Activated T-cell treated with anti-CD3 and anti-CD28 coated beads, Interleukin-2, amount 50 U/mL, for 24 hours (primary cell): Measurements from ENCODE around the gene SH3YL1.

Experiments used
- DNase-seq: peaks from one replicate; pipeline ENCODE4 v3.0.0-alpha.2; 2020
- H3K27ac Mint-ChIP-seq: 2 replicates; pipeline ENCODE4 v1.8.0; 2020; ENCODE audit warnings: mild to moderate bottlenecking, mixed read lengths
- H3K27me3 Mint-ChIP-seq: 2 replicates; pipeline ENCODE4 v1.8.0; 2020; ENCODE audit warnings: mixed read lengths
- H3K36me3 Mint-ChIP-seq: 2 replicates; pipeline ENCODE4 v1.8.0; 2020; ENCODE audit warnings: low read depth, mixed read lengths
- H3K4me1 Mint-ChIP-seq: 2 replicates; pipeline ENCODE4 v1.8.0; 2020; ENCODE audit warnings: low read depth, mixed read lengths
- H3K4me3 Mint-ChIP-seq: 2 replicates; pipeline ENCODE4 v1.8.0; 2020; ENCODE audit warnings: mild to moderate bottlenecking, moderate library complexity, mixed read lengths
- H3K9me3 Mint-ChIP-seq: 2 replicates; pipeline ENCODE4 v1.8.0; 2020; ENCODE audit warnings: mixed read lengths

The SH3YL1 gene

GRCh38 chr2:256094-256493 lies 7.7 kb downstream of the SH3YL1 start:
- H3K9me3 Mint-ChIP-seq, result peaks cover 14% of the 10 kb centered on the region
- no peak overlapping the region for H3K27ac Mint-ChIP-seq
- no peak for DNase-seq
- no peak overlapping the region for H3K4me3 Mint-ChIP-seq
- H3K4me1 Mint-ChIP-seq, result no peaks in the 10 kb centered on the region
- no peaks in the 10 kb centered on the region for H3K27me3 Mint-ChIP-seq
- H3K36me3 Mint-ChIP-seq, result peaks cover 39% of the 10 kb centered on the region

GRCh38 chr2:255195-255594 lies 8.6 kb downstream of the SH3YL1 start:
- Mint-ChIP-seq H3K4me3 (no peak overlapping the region), H3K27ac (no peak overlapping the region), H3K36me3 (peaks cover 31% of the 10 kb centered on the region), H3K9me3 (peaks cover 14% of the 10 kb centered on the region), H3K27me3 (no peaks in the 10 kb centered on the region), H3K4me1 (no peaks in the 10 kb centered on the region)
- no peak for DNase-seq

DNA sequence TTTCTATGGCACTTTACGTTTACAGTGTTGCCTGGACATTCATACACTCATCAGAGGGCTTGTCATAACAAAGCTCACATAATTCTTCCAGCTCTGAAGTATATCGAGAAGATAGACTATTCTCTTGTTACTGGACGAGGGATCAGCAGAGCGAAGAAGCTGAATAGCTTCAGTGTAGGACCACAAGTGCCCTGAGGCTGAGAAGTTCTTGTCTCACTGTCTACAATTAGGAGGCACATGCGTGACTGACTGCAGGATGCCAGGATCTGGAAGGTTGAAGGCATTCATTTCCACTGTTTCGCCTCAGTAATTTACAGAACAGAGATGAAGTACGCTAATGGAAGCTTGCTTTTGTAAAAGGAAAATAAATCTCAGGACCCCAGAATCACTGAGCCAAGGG lies 9.6 kb downstream of the SH3YL1 start:
- H3K27ac Mint-ChIP-seq, result no peak overlapping the region
- H3K27me3 Mint-ChIP-seq, result no peaks in the 10 kb centered on the region
- H3K4me3 Mint-ChIP-seq, result no peak overlapping the region
- DNase-seq, result no peak
- peaks cover 33% of the 10 kb centered on the region for H3K36me3 Mint-ChIP-seq
- H3K9me3 Mint-ChIP-seq, result peaks cover 14% of the 10 kb centered on the region
- no peaks in the 10 kb centered on the region for H3K4me1 Mint-ChIP-seq

DNA sequence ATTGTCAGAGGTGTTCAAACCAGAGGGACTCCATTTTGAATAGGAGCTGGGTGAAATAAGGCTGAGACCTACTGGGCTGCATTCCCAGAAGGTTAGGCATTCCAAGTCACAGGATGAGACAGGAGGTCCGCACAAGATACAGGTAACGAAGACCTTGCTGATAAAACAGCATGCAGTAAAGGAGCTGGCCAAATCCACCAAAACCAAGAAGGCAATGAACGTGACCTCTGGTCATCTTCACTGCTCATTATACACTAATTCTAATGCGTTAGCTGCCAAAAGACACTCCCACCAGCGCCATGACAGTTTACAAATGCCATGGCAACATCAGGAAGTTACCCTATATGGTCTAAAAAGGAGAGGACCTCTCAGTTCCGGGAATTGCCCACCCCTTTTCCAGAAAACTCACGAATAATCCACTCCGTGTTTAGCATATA lies 10.6 kb downstream of the SH3YL1 start:
- DNase-seq, result no peak
- peaks cover 31% of the 10 kb centered on the region for H3K36me3 Mint-ChIP-seq
- peaks cover 6% of the 10 kb centered on the region for H3K9me3 Mint-ChIP-seq
- no peaks in the 10 kb centered on the region for H3K4me1 Mint-ChIP-seq
- H3K27ac Mint-ChIP-seq, result no peak overlapping the region
- no peak overlapping the region for H3K4me3 Mint-ChIP-seq
- H3K27me3 Mint-ChIP-seq, result no peaks in the 10 kb centered on the region

GRCh38 chr2:252001-252602 lies 11.7 kb downstream of the SH3YL1 start:
- no peak overlapping the region for H3K4me3 Mint-ChIP-seq
- no peaks in the 10 kb centered on the region for H3K4me1 Mint-ChIP-seq
- H3K36me3 Mint-ChIP-seq, result peaks cover 32% of the 10 kb centered on the region
- H3K9me3 Mint-ChIP-seq, result no peaks in the 10 kb centered on the region
- DNase-seq, result no peak
- H3K27ac Mint-ChIP-seq, result no peak overlapping the region
- H3K27me3 Mint-ChIP-seq, result no peaks in the 10 kb centered on the region

DNA sequence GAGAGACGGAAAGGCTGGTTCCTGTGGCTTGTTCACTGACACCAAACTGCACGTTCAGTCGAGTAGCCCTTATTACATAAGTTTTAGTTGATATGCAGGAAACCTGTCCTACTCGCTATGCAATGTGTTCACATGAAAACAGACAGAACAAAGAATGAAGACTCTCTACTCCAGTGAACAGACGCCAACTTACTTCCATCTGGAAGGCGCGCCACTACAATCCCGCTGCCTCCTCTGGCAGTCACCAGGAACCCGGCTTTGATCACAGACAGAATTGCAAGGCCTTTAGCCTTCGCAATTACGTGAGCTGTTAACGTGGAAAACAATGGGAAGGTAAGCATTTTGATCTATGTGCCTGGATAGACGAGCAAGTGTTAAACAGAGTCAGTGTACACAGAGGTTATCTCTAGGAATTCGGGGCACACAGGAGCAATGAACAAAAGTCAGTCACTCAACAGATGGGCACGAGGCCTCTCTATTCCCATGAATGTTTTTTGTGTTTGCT lies 14.2 kb downstream of the SH3YL1 start:
- Mint-ChIP-seq H3K27me3 (no peaks in the 10 kb centered on the region), H3K4me1 (peaks cover 5% of the 10 kb centered on the region), H3K27ac (no peak overlapping the region), H3K36me3 (peaks cover 48% of the 10 kb centered on the region), H3K4me3 (no peak overlapping the region), H3K9me3 (no peaks in the 10 kb centered on the region)
- DNase-seq, result no peak

DNA sequence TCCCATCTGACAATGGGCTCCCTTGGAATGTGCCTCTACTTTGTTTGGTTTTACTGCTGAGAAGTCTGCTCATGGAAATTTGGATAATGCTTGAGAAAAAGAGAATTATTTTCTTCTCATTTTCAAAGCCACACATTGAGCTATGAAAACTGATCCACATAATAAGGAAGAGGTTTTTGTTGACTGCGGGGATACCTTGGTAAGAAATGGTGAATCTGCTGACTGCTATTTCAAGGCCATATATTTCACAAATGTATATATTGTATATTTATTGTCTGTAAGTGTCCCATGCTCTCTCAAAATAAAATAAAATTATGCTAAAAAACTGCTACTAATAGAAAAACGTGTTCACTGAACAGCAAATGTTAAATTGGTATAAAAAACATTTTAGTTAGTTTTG lies 15.1 kb downstream of the SH3YL1 start:
- Mint-ChIP-seq H3K9me3 (no peaks in the 10 kb centered on the region), H3K27ac (no peak overlapping the region), H3K27me3 (no peaks in the 10 kb centered on the region), H3K36me3 (peaks cover 56% of the 10 kb centered on the region), H3K4me3 (no peak overlapping the region), H3K4me1 (peaks cover 5% of the 10 kb centered on the region)
- no peak for DNase-seq

- H3K36me3 Mint-ChIP-seq, result peaks cover 63% of the 10 kb centered on the region
- H3K27ac Mint-ChIP-seq, result no peak overlapping the region
- peaks cover 5% of the 10 kb centered on the region for H3K4me1 Mint-ChIP-seq
- H3K27me3 Mint-ChIP-seq, result no peaks in the 10 kb centered on the region
- H3K9me3 Mint-ChIP-seq, result no peaks in the 10 kb centered on the region
- H3K4me3 Mint-ChIP-seq, result no peak overlapping the region
- DNase-seq, result no peak
Measured at GRCh38 chr2:246489-247144, 17.2 kb downstream of the SH3YL1 start.

- no peaks in the 10 kb centered on the region for H3K27me3 Mint-ChIP-seq
- H3K4me1 Mint-ChIP-seq, result peaks cover 5% of the 10 kb centered on the region
- peaks cover 73% of the 10 kb centered on the region for H3K36me3 Mint-ChIP-seq
- H3K4me3 Mint-ChIP-seq, result no peak overlapping the region
- H3K9me3 Mint-ChIP-seq, result no peaks in the 10 kb centered on the region
- H3K27ac Mint-ChIP-seq, result no peak overlapping the region
- DNase-seq, result no peak
Measured at GRCh38 chr2:244547-244946, 19.3 kb downstream of the SH3YL1 start.

- H3K27ac Mint-ChIP-seq, result no peak overlapping the region
- H3K27me3 Mint-ChIP-seq, result no peaks in the 10 kb centered on the region
- no peak overlapping the region for H3K4me3 Mint-ChIP-seq
- peaks cover 68% of the 10 kb centered on the region for H3K36me3 Mint-ChIP-seq
- no peaks in the 10 kb centered on the region for H3K9me3 Mint-ChIP-seq
- DNase-seq, result no peak
- H3K4me1 Mint-ChIP-seq, result no peaks in the 10 kb centered on the region
Measured at GRCh38 chr2:238869-239268, 25.0 kb downstream of the SH3YL1 start.

DNA sequence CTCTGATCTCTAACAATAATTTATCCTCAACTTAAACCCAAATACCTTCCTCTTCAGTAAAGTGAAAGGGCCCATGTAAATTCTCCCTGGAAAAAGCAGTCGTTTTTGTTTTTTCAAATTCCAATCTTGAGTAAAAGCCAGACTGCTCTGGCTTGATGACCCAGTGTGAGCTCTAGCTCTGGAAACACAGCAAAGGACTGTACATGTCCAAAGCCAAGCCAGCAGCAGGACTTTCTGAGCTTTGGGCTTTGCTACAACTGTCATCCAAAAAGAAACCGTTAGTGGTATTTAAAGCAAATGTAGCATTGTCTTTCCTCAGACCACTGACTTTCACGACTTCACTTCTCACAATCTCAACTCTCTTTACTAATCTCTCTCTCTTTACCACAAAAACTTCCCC lies 25.4 kb downstream of the SH3YL1 start:
- no peaks in the 10 kb centered on the region for H3K27me3 Mint-ChIP-seq
- H3K4me3 Mint-ChIP-seq, result no peak overlapping the region
- H3K4me1 Mint-ChIP-seq, result no peaks in the 10 kb centered on the region
- no peak overlapping the region for H3K27ac Mint-ChIP-seq
- DNase-seq, result no peak
- no peaks in the 10 kb centered on the region for H3K9me3 Mint-ChIP-seq
- peaks cover 68% of the 10 kb centered on the region for H3K36me3 Mint-ChIP-seq

DNA sequence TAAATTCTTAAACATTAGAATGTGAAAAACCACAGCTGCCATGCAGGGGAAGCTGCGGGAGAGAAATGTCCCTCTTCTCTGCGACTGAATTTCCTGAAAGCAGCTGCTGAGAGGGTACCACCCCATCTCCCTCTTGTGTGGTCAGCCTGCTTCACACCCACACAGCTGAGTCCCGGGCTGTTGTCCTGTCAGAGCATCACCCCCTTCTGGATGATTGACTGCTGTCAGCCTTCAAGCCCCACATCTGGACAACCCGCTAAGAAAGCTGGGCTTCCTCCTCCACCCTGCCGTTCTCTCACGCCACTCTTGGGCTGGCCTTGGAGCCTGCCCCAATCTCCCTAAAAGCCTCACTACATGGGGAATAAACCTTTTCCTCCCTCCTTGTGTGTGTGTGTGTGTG lies 26.0 kb downstream of the SH3YL1 start:
- Mint-ChIP-seq H3K27me3 (no peaks in the 10 kb centered on the region), H3K36me3 (peaks cover 67% of the 10 kb centered on the region), H3K9me3 (no peaks in the 10 kb centered on the region), H3K27ac (no peak overlapping the region), H3K4me3 (no peak overlapping the region), H3K4me1 (no peaks in the 10 kb centered on the region)
- no peak for DNase-seq

DNA sequence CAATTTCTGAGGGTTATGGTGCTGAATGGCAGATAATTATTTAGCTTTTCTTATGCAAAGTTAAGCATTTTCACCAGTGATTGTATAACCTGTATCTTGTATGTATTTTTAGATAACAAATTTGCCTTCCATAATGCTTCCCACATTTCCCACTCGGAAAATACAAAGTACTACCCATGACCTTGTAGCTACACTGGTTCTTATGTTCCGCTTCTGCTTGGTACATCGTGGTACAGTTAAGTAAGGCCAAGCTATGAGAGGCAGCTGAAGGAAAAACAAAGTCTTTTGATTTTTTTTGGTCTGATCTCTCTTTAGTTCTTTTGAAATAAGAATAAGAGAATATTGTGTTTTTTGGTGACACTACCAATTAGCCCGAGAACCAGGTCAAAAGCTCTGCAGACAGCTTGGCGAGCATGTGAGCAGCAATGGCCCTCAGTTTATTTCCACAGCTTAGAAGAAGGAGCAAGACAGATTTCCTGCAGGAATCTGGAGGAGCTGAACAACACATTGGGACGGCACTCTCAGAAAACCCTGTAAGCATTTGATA lies 26.8 kb downstream of the SH3YL1 start:
- Mint-ChIP-seq H3K36me3 (peaks cover 64% of the 10 kb centered on the region), H3K9me3 (no peaks in the 10 kb centered on the region), H3K4me3 (no peak overlapping the region), H3K27ac (no peak overlapping the region), H3K27me3 (no peaks in the 10 kb centered on the region), H3K4me1 (no peaks in the 10 kb centered on the region)
- DNase-seq, result no peak

GRCh38 chr2:234421-234820 lies 29.4 kb downstream of the SH3YL1 start:
- Mint-ChIP-seq H3K9me3 (no peaks in the 10 kb centered on the region), H3K27me3 (no peaks in the 10 kb centered on the region), H3K4me3 (no peak overlapping the region), H3K4me1 (no peaks in the 10 kb centered on the region), H3K36me3 (peaks cover 60% of the 10 kb centered on the region), H3K27ac (no peak overlapping the region)
- DNase-seq, result no peak

DNA sequence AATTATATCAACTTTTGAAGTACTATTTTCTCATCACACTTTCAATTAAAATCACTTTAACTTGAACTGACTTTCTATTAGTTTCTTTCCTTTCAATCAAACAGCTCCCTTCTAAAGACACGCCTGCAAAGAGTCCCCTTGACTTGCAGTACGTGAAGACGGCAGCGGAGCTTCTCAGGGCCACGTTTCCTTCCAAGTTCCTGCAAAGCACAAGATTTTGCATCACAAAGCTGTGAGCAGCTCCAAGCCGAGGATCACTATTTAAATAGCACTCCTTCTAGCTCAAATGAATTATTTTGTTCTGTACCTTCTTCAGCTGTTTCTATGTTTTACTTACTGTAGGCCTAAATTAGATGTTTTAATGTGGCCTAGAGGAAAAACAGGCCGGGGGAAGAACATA lies 30.8 kb downstream of the SH3YL1 start:
- Mint-ChIP-seq H3K4me1 (peaks cover 1% of the 10 kb centered on the region), H3K27ac (no peak overlapping the region), H3K4me3 (no peak overlapping the region), H3K27me3 (no peaks in the 10 kb centered on the region), H3K9me3 (no peaks in the 10 kb centered on the region), H3K36me3 (peaks cover 59% of the 10 kb centered on the region)
- DNase-seq, result no peak
